Left renal pelvis (tissue), 4 donors: ENCODE results near the gene DCBLD1. TPM values are rescaled to one million over a fixed set of nuclear protein-coding genes. Genes with fewer than 3 reads are reported as not detected.
"Not testable (repeated sequence)": the region's sequence is repeated elsewhere in the genome, so short reads cannot be mapped to it uniquely, and the experiment has no call there.

Source experiments
- DNase-seq, 4 donors: peaks; one replicate each; pipeline ENCODE4 v3.0.0-alpha.2; 2013; ENCODE audit warnings: low read depth in 4 of 4, low spot score in 3 of 4
- polyA plus RNA-seq, 4 donors: library from polyadenylated mRNA; unstranded; fragments of 120-200 nt; gene quantifications; one replicate each; pipeline ENCODE4 v1.2.1, GENCODE V29; 2013; ENCODE audit not compliant: insufficient read length in 4 of 4

The DCBLD1 gene
- polyA plus RNA-seq, result 10 to 100 TPM in 3 of 4 donors, 1 to 10 TPM in 1; 4.9 to 13.2 (median 11.9) TPM

DNA sequence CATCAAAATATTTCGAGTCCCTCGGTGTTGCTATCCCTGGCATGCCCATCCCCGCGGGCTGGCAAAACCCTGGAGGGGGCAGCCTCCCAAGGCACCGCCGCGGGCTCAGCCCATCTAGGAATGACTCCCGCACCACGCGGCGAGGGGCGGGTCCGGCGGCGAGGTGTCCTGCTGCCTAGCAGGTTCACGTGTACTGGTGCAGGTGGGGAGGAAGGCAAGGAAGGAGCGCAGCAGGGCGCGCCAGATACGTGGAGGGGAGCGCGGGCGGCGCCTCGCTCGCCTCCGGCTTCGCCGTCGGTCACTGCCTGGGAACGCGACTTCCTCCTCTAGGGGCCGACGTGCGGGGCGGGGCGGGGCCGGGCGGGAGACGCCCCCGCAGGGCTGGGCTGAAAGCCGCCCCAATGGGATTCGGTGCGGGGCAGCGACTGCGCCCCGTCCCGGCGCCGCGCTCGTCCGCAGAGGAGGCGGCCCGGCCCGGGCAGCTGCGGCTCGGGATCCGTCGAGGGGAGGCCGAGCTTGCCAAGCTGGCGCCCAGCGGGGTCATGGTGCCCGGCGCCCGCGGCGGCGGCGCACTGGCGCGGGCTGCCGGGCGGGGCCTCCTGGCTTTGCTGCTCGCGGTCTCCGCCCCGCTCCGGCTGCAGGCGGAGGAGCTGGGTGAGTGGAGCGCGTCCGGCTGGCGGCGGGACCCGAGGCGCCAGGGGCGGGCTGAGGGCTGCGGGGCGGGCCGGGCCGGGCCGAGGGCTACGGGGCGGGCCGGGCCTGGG lies at the start of gene DCBLD1:
Gene DCBLD1 (plus strand): TSS at position 435 of the 764 bp plus-strand sequence. CDS start 108 bp downstream, at position 543.
- peak; percentile 23 to 62 (median 45) for DNase-seq

DNA sequence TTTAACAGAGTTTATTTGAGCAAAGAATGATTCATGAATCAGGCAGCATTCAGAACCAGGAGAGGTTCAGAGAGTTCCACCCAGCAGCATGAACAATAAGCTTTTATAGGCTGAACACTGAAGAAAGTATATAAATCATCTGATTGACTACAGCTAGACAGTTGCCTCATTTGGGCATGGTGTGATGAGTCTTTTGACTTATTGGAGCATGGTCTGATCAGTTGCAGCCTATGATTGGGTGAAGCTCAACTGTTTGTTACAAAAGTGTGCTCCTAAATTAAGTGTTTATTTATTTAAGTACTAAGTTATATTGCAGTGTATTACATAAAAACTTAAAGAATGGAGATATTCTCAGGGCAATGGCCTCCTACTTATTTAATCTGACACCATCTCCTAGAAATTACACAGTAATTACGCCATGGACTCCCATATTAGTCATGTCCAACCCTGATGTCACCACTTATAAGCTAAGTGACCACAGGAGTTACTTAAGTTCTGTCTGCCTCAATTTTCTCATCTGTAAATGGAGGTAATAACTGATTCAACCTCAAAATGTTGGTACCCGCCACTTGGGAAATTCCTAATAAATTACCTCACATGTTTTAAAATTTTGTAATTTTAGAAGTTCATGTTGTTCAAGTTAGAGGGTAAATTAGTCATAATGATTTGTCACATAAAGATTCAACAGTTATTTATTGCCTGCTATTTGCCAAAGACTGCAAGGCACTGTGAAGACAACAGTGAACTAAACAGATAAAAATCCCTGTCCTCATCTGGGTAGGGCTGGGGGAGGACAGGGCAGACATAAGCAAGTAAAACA lies 41.6 kb upstream of the DCBLD1 start:
- DNase-seq, result no peak

DNA sequence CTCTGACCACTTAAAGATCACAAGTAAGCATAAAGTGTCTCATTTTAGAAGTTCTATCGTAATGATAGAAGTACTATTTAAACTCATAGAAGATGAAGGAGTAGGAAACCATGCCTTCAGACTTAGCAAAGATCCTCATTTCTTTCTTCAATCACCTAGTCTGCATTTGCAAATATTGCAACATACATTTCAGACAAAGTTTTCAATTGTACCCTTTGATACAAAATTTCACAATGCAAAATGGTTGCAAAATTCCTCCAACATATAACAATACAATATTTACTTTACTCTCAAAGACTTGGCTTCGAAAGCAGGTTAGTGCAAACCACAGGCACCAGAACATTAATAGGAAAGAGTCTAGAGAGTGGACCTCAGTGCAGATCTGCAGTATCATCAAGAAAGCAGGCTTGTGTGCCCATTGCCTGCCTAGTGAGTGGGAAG lies 40.6 kb upstream of the DCBLD1 start:
- no peak for DNase-seq

- not testable (repeated sequence) for DNase-seq
Measured at GRCh38 chr6:117442313-117442712, 40.2 kb upstream of the DCBLD1 start.

GRCh38 chr6:117444600-117444999 lies 37.9 kb upstream of the DCBLD1 start:
- no peak for DNase-seq

GRCh38 chr6:117446861-117447260 lies 35.6 kb upstream of the DCBLD1 start:
- DNase-seq, result no peak

DNA sequence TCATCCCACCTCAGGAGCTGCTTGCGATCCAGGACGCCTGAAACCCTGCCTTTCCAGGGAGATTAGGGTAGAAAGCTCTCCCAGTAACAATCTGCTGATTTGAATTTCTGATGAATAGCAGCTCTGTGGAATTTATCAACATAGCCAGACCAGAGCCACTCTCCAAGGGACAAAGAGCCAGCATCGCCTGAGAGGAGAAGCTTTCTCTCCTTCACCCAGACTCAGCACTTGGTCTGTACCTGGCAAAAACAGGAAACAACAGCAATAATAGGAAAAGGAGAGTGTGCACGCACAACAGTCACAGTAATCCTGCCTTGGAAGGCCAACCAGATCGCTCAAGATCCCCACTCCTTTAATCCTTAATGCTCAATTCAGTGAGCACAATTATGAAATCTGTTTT lies 34.5 kb upstream of the DCBLD1 start:
- no peak for DNase-seq

DNA sequence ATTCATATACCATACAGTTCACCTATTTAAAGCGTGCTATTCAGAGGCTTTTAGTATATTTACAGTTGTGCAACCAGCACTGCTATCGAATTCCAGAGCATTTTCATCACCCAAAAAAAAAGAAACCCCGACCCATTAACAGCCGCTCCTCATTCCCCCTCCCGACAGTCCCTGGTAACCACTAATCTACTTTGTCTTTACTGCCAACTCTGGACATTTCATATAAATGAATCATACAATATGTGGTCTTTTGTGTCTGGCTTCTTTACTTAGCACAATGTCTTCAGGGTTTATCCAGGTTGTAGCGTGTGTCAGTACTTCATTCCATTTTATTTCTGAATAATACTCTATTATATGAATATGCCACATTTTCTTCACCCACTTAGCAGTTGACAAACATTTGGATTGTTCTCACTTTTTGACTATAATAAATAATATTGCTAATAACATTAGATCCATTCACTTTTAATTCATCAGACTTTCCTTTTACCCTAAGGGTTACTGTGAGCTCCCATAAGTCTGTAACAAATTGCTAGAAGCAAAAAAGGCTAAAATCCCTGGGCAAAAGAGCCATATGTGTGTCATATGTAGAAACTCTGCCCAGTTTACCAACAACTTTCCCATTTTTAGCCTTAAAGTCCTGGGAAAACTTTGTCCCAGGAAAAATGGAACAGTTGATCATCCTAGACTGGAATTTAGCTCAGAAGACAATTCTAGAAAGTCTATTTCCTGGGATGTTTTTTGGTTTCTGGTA lies 33.6 kb upstream of the DCBLD1 start:
- DNase-seq, result no peak

- DNase-seq, result peak; percentile 35 to 64 (median 58)
Measured at GRCh38 chr6:117449549-117450439, 32.7 kb upstream of the DCBLD1 start.

- DNase-seq, result no peak
Measured at GRCh38 chr6:117451671-117452070, 30.8 kb upstream of the DCBLD1 start.

DNA sequence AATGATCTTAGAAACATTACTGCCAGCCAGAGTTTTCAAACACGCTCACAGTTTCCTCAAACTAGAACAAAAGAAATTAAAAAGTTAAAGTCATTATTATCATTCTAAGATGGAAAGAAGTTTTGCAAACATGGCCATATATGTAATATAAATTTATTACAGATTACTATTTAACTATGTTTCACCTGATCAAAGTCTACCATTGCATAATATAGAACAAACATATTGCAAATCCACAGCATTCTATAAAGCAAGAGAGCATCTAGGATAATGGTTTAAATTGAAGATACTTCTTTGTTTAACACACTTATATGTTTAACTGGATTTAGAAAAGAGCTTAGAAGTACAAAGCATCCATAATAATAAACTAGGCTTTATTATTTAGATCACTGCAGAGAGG lies 26.2 kb upstream of the DCBLD1 start:
- no peak for DNase-seq

DNA sequence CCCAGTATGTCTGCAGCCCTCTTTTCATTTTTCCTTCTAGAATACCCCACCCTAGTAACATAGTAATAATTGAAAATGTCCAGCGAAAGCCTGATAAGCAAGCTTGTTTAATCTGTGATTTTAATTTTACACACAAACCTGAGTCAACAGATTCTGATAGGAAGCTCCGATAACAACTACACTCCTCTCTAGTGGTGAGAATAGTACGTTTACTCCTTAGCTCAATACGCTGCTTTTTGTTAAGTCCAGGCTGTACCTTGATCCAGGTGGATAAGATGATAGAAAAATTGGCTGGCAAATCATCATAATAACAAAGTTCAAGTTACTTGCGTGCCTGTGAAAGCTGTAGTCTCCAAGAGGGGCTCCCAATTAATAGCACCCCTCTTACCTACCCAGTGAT lies 25.5 kb upstream of the DCBLD1 start:
- no peak for DNase-seq

GRCh38 chr6:117459204-117459944 lies 23.1 kb upstream of the DCBLD1 start:
- DNase-seq, result no peak

- no peak for DNase-seq
Measured at GRCh38 chr6:117463762-117464665, 18.5 kb upstream of the DCBLD1 start.

DNA sequence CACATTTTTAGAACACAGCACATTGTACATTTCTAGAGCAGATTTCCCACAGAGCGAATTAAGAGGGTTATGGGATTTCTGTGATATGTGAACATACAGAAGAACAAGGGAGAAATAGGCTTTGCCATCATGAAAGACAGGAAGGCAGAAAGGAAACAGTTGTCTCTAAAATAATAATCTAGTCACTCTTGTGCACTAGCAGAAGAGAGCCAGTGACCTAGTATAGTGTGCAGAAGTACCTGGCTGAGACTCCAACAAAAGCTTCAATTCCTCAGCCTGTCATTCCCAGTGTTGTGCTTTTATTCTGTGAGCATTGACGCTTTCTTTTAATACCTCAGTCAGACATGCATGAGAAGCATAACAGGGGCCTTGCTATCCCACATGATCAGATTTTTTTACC lies 17.8 kb upstream of the DCBLD1 start:
- DNase-seq, result no peak

DNA sequence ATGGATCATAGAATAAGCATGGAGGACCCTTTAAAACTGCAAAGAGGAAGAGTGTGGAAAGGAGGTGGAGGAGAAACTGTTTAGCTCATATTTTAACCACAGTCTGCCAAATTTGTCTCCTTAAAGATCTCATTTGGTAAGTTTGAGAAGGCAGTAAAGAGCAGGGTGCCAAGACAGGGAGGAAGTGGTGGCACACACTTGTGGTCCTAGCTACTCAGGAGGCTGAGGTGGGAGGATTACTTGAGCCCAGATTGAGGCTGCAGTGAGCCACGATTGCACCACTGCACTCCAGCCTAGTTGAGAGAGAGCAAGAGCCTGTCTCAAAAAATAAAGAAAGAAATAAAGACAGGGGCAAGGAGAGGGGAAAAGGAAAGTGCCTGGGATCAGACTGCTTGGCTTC lies 16.8 kb upstream of the DCBLD1 start:
- no peak for DNase-seq

DNA sequence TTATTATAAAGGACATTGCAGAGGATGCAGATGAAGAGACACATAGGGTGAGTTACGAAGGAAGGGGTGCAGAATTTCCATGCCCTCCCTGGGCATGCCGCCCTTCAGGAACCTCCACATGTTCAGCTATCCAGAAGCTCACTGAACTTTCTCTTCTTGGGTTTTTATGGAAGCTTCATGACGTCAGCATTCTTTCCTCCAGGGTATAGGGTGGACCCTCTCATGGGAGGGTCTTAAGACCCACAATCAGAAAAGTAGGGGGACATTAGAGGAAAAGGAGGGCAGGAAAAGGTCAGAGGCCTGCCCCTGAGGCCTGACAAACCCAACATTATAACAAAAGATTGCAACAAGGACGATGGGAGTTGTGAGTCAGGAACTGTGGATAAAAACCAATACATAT lies 14.6 kb upstream of the DCBLD1 start:
- no peak for DNase-seq

GRCh38 chr6:117468527-117468926 lies 13.9 kb upstream of the DCBLD1 start:
- not testable (repeated sequence) for DNase-seq
